Nephron progenitor cell (in vitro differentiated cells): ENCODE results near the gene MDH1B.

Source experiments
- DNase-seq: peaks from one replicate; pipeline ENCODE4 v3.0.0; 2021
- H3K27ac Mint-ChIP-seq: 2 replicates; pipeline ENCODE4 v1.8.0; 2021; ENCODE audit warnings: mild to moderate bottlenecking, moderate library complexity, mixed read lengths
- H3K27me3 Mint-ChIP-seq: 2 replicates; pipeline ENCODE4 v1.8.0; 2021; ENCODE audit warnings: mild to moderate bottlenecking, low read depth, mixed read lengths; ENCODE audit not compliant: poor library complexity
- H3K36me3 Mint-ChIP-seq: 2 replicates; pipeline ENCODE4 v1.8.0; 2021; ENCODE audit warnings: low read depth, mixed read lengths
- H3K4me1 Mint-ChIP-seq: 2 replicates; pipeline ENCODE4 v1.8.0; 2021; ENCODE audit warnings: mixed read lengths
- H3K4me3 Mint-ChIP-seq: 2 replicates; pipeline ENCODE4 v1.8.0; 2021; ENCODE audit warnings: mild to moderate bottlenecking, moderate library complexity, mixed read lengths
- H3K9me3 Mint-ChIP-seq: 2 replicates; pipeline ENCODE4 v1.8.0; 2021; ENCODE audit warnings: mild to moderate bottlenecking, moderate library complexity, mixed read lengths
- CTCF ChIP-seq: fragments of 200-600 bp; sonication (generic); IDR thresholded peaks from 2 replicates; pipeline ENCODE4 v1.5.0; 2021; ENCODE audit warnings: antibody characterized with exemption

MDH1B gene

GRCh38 chr2:206802654-206803514 is 37.8 kb upstream of the MDH1B start:
- Mint-ChIP-seq H3K27me3 (no peaks in the 10 kb centered on the region), H3K9me3 (peaks cover 3% of the 10 kb centered on the region), H3K4me1 (peaks cover 15% of the 10 kb centered on the region), H3K27ac (no peak overlapping the region), H3K36me3 (peaks cover 9% of the 10 kb centered on the region), H3K4me3 (no peak overlapping the region)
- DNase-seq, result no peak
- no peak for TF ChIP-seq CTCF

- peaks cover 15% of the 10 kb centered on the region for H3K4me1 Mint-ChIP-seq
- no peak for DNase-seq
- H3K9me3 Mint-ChIP-seq, result peaks cover 4% of the 10 kb centered on the region
- H3K4me3 Mint-ChIP-seq, result no peak overlapping the region
- H3K27ac Mint-ChIP-seq, result no peak overlapping the region
- H3K27me3 Mint-ChIP-seq, result no peaks in the 10 kb centered on the region
- TF ChIP-seq CTCF, result no peak
- peaks cover 13% of the 10 kb centered on the region for H3K36me3 Mint-ChIP-seq
These were observed 36.5 kb upstream of the MDH1B start for GRCh38 chr2:206801418-206802189.

GRCh38 chr2:206800506-206801417 is 35.6 kb upstream of the MDH1B start:
- Mint-ChIP-seq H3K27ac (no peak overlapping the region), H3K36me3 (peaks cover 16% of the 10 kb centered on the region), H3K27me3 (no peaks in the 10 kb centered on the region), H3K9me3 (peaks cover 4% of the 10 kb centered on the region), H3K4me1 (peaks cover 15% of the 10 kb centered on the region), H3K4me3 (no peak overlapping the region)
- peak; percentile 64 for TF ChIP-seq CTCF
- DNase-seq, result peak; percentile 61

- H3K4me3 Mint-ChIP-seq, result no peak overlapping the region
- DNase-seq, result no peak
- no peaks in the 10 kb centered on the region for H3K27me3 Mint-ChIP-seq
- peaks cover 4% of the 10 kb centered on the region for H3K9me3 Mint-ChIP-seq
- H3K36me3 Mint-ChIP-seq, result peaks cover 24% of the 10 kb centered on the region
- TF ChIP-seq CTCF, result no peak
- no peak overlapping the region for H3K27ac Mint-ChIP-seq
- peaks cover 15% of the 10 kb centered on the region for H3K4me1 Mint-ChIP-seq
These were observed 34.0 kb upstream of the MDH1B start for GRCh38 chr2:206799083-206799482.

GRCh38 chr2:206798000-206798399 is 32.9 kb upstream of the MDH1B start:
- DNase-seq, result no peak
- peaks cover 4% of the 10 kb centered on the region for H3K9me3 Mint-ChIP-seq
- no peak for TF ChIP-seq CTCF
- H3K27me3 Mint-ChIP-seq, result no peaks in the 10 kb centered on the region
- peaks cover 24% of the 10 kb centered on the region for H3K36me3 Mint-ChIP-seq
- H3K4me3 Mint-ChIP-seq, result no peak overlapping the region
- H3K4me1 Mint-ChIP-seq, result peaks cover 12% of the 10 kb centered on the region
- H3K27ac Mint-ChIP-seq, result no peak overlapping the region
